GM11168 (cell line): Measurements from ENCODE around the gene ZNF333.
"Not testable (repeated sequence)": the region's sequence is repeated elsewhere in the genome, so short reads cannot be mapped to it uniquely, and the experiment has no call there.

Experiments used
- in situ Hi-C: fragments of 300-500 bp; cut with MboI; formaldehyde crosslinking; loops from one replicate; pipeline ENCODE4 v1.12.0; 2022; ENCODE audit warnings: low sequenced_read_pairs; ENCODE audit not compliant: unreplicated experiment

Gene ZNF333

GRCh38 chr19:14764401-14764800 lies 74.6 kb downstream of the ZNF333 start:
- in situ Hi-C loops, result no loop called here

GRCh38 chr19:14765403-14765802 lies 75.6 kb downstream of the ZNF333 start:
- in situ Hi-C loops, result loop anchor here (5.0 kb wide), 1 partner anchor 368 kb away; no protein-coding TSS in a partner anchor

- in situ Hi-C loops, result loop anchor here (5.0 kb wide), 1 partner anchor 369 kb away; no protein-coding TSS in a partner anchor
These were observed 76.0 kb downstream of the ZNF333 start for GRCh38 chr19:14765841-14766240.

- in situ Hi-C loops, result loop anchor here (5.0 kb wide), 1 partner anchor 370 kb away; no protein-coding TSS in a partner anchor
These were observed 77.7 kb downstream of the ZNF333 start for GRCh38 chr19:14767466-14767971.

- in situ Hi-C loops, result loop anchor here (5.0 kb wide), 1 partner anchor 371 kb away; no protein-coding TSS in a partner anchor
These were observed 78.2 kb downstream of the ZNF333 start for GRCh38 chr19:14768001-14768400.

- in situ Hi-C loops, result loop anchor here (5.0 kb wide), 1 partner anchor 372 kb away; no protein-coding TSS in a partner anchor
These were observed 79.4 kb downstream of the ZNF333 start for GRCh38 chr19:14769201-14769600.

GRCh38 chr19:14770136-14770535 lies 80.3 kb downstream of the ZNF333 start:
- in situ Hi-C loops, result no loop called here

GRCh38 chr19:14770944-14771839 lies 81.3 kb downstream of the ZNF333 start:
- in situ Hi-C loops, result no loop called here

GRCh38 chr19:14772467-14772866 lies 82.6 kb downstream of the ZNF333 start:
- in situ Hi-C loops, result no loop called here

- in situ Hi-C loops, result no loop called here
These were observed 83.1 kb downstream of the ZNF333 start for GRCh38 chr19:14772995-14773394.

GRCh38 chr19:14773722-14774121 lies 83.9 kb downstream of the ZNF333 start:
- in situ Hi-C loops, result not testable (repeated sequence)

- in situ Hi-C loops, result no loop called here
These were observed 84.5 kb downstream of the ZNF333 start for GRCh38 chr19:14774373-14774772.

GRCh38 chr19:14775326-14775725 lies 85.5 kb downstream of the ZNF333 start:
- in situ Hi-C loops, result not testable (repeated sequence)

GRCh38 chr19:14775869-14776586 lies 86.2 kb downstream of the ZNF333 start:
- in situ Hi-C loops, result no loop called here

GRCh38 chr19:14777645-14778044 lies 87.8 kb downstream of the ZNF333 start:
- in situ Hi-C loops, result not testable (repeated sequence)

GRCh38 chr19:14778110-14778845 lies 88.4 kb downstream of the ZNF333 start, which contains the start of gene ADGRE2:
Gene ADGRE2 (minus strand): TSS chr19:14778560. CDS start chr19:14776756, 1,804 bp downstream.
- in situ Hi-C loops, result not testable (repeated sequence)

GRCh38 chr19:14779151-14779550 lies 89.3 kb downstream of the ZNF333 start:
- in situ Hi-C loops, result no loop called here

- in situ Hi-C loops, result not testable (repeated sequence)
These were observed 90.9 kb downstream of the ZNF333 start for GRCh38 chr19:14780622-14781225.

GRCh38 chr19:14781713-14782536 lies 92.1 kb downstream of the ZNF333 start:
- in situ Hi-C loops, result not testable (repeated sequence)
